ENCODE data around the gene ADRM1.

The ADRM1 gene, protein sequence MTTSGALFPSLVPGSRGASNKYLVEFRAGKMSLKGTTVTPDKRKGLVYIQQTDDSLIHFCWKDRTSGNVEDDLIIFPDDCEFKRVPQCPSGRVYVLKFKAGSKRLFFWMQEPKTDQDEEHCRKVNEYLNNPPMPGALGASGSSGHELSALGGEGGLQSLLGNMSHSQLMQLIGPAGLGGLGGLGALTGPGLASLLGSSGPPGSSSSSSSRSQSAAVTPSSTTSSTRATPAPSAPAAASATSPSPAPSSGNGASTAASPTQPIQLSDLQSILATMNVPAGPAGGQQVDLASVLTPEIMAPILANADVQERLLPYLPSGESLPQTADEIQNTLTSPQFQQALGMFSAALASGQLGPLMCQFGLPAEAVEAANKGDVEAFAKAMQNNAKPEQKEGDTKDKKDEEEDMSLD

DNA sequence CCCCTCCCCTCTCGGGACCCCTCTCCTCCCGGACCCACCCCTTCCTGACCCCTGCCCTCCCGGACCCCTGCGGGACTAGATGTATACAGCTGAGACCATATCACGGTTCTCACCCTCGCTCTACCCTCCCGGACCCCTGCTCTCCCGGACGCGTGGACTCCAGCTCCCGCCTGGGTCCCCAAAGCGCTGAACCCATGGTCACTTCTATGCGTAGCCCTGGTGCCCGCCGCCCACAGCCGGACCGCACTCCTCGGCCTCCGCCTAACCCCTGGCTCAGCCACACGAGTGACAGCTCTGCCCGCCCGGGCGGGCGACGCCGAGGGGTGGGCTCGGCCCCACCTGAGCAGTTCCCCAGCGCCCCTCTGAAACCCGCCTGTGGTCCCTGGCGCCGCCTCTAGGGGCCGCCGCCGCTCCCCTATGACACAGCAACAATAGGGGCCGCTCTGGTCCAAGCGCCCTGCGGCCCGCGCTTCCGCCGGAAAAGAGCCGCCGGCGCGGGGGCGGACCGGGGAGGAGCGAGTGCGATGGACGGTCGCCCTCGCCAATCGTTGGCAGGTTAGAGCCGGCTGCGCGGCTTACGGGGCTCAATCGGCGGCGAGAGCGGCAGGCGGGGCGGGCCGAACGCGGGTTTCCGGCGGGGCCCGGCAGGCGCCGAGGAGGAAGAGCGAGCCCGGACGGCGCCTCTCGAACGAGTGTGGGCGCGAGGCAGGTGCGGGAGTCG, at the start of gene ADRM1:
TSS of gene ADRM1 (plus strand) at position 657 of the 721 bp plus-strand sequence. CDS start 572 bp downstream, outside the sequence.
- DNase-seq (ENCODE audit: low read depth), result peak; percentile 94

DNA sequence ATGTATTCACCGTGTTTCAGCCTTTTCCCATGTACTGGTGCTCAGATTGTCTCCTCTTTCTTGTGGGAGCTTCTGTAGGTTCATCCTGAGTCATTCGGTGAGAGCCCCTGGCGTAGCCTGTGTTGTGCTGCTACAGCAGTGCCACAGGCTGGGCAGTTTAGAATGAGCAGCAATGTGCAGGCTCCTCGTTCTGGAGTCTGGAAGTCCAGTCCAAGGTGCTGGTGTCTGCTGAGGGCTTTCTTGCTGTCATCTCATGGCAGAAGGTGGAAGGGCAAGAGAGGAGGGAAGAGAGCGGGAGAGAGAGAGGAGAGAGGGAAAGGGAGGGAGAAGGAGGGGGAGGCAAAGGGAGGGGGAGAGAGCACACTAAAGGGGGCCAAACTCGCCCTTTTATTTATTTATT, 49.4 kb upstream of the ADRM1 start:
- no peak for DNase-seq (ENCODE audit: low read depth)

DNA sequence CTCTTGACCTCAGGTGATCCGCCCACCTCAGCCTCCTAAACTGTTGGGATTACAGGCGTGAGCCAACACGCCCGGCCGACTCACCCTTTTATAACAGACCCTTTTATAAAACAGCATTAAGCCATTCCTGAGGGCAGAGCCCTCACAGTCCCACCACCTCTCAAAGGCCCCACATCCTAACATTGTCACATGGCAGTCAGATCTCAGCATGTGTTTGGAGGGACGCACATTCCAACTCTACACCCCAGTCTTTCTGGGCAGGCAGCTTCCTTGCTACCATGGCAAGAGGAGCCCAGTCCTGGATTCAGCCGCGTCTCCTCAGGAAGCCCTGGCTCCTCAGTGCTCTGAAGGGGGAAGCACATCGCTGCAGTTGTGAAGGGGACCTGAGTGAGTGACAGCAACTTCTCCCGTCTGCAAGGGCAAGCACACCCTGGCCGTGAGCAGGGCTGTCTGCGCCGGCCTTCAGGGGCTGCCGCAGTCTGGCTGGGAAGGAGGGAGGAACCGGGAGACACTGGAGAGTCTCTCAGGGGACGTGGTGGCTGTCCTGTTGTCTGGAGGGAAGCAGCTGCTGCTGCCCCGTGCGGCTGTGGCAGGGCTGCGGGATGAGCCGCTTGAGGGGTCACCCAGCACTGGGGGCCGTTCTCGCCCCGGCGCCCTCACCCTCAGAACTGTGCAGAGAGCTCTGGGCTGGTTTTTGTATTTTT, 48.6 kb upstream of the ADRM1 start:
- DNase-seq (ENCODE audit: low read depth), result no peak

DNA sequence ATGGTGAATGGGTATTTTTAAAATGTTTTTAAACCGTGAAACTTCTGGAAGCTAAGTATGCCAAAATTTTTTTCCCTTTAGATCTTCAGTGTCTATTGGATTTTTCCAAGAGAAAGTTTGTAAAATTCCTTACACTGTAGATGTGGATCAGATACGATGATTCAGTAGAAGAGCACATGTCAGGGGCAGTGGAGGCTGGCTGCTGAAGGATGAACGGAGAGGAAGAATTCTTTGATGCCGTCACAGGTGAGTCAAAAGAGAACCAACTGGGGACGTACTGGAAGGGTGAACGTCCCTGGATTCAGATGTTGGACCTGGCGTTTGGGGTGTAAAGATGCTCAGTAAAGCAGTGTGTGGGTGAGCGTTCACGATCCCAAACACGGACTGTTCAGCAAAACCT, 46.8 kb upstream of the ADRM1 start:
- no peak for DNase-seq (ENCODE audit: low read depth)

DNA sequence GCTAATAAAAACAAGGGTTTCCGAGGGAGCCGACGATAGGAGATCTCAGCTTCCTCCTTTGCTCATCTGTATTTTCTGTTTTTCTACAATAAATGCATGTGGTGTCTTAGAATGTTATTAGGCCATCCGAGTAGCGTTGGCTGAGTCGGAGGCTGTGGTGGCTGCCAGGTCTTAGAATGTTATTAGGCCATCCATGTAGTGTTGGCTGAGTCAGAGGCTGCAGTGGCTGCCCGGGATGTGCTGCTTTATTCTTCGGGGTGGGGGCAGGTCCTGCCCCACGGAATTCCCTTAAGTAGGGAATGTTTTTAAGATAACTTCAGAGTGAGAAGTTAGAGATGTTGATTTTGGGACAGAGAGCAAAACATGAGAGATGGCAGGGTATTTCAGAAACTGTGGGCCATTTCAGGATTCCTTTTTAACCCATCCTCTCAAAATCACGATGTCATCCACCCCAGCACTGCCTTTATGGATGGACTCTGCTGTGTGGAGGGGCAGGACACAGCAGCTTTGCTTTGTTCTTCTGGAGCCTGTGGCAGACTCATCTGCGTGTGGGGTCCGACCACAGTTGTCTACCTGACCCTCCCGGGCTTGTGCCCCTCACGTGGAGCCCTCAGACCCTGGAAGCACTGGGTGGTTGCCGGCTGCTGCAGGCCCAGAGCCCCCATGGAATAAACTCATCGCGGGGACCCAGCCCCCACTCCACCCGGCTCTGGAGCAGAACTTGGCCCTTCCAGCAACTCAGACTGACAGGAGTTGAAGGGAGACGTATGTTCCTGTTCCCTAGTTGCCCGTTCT, 44.1 kb upstream of the ADRM1 start:
- no peak for DNase-seq (ENCODE audit: low read depth)

DNA sequence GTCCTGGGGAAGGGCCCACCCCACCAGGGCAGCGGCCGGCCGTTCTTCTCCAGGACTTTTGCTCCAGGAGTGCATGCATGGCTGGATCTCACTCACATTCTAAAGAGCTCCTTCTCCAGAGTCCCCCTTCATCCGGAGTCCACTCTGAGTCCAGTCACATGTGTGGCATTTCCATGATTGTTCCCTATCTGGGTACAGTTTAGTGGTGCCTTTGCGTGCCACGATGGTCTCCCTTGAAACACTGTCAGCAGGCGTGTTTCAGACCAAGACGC, 43.6 kb upstream of the ADRM1 start:
- no peak for DNase-seq (ENCODE audit: low read depth)

DNA sequence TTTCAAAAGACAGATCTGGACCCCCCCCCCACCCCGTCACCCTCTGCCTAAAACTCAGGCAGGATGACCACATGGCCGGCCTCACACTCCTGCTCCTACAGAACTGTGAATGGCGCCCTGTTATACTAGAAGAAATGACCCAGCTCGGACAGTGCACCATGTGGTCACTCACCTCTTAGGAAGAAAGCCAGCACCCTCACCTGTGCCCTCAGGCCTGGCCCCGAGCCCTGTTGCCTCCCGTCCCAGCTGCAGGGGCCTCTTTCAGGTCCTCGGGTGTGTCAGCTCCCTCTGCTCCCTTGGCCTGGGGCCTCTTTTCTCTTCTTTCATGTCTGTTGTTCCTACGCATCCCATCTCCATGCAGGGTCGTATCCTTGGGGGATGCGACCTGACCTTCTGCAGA, 40.7 kb upstream of the ADRM1 start:
- no peak for DNase-seq (ENCODE audit: low read depth)

DNA sequence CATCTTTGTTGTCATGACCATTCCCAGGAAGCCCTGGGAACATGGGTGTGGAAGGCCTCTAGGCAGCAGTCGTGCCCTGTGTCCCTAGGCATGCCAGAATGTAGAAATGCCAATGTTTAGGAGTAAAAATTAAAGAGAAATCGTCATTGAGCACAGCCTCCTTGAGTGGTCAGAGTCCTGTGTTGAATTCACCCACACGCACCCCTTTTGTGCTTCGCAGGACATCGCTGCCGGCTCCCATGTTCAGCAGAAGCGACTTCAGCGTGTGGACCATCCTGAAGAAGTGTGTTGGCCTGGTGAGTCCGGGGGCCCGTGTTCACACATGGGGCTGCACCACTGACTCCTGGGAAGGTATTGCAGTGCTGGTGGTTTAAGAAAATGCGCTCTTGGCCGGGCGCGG, 39.4 kb upstream of the ADRM1 start:
- no peak for DNase-seq (ENCODE audit: low read depth)

DNA sequence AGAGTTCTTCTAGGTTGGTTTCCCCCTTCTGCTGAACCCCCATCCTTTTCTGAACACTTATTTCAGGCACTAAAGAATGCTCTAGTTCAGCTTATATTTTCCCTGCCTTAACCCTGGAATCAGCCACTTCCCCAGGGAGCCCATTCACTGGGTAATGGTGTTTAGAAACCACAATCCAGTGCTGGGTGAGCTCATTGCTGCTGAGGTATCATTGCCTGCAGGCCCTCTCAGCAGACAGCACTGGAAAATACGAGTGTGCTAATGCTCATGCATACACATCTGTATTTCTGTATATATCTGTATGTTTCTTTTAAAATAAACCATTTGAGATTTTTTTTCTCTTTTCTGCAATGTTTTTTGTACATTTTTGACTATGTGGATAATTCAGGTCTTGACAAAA, 37.4 kb upstream of the ADRM1 start:
- DNase-seq (ENCODE audit: low read depth), result no peak

DNA sequence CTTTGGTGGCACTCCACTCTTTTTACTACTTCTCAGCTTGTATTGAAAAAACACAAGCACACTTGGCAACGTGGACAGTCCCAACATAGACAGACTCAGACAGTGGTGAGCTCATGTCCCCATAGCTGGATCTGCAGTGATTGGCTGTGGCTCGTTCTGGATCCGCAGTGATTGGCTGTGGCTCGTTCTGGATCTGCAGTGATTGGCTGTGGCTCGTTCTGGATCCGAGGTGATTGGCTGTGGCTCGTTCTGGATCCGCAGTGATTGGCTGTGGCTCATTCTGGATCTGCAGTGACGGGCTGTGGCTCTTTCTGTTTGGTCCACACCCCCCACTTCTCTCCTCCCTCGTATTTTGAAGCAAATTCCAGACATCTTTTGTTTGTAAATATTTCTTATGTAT, 36.5 kb upstream of the ADRM1 start:
- DNase-seq (ENCODE audit: low read depth), result no peak

DNA sequence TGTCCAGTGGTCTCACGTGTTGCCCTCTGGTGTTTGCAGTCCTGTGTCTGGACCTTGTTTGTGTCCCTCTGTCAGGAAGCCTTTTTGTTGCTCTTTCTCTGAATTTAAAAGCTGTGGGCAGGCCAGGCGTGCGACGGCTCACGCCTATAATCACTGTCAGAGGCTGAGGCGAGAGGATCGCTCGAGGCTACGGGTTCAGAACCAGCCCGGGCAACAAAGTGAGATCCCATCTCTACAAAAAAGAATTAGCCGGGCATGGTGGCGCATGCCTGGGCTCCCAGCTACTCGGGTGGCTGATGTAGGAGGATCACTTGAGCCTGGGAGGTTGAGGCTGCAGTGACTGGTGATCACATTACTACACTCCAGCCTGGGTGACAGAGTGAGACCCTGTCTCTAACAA, 35.9 kb upstream of the ADRM1 start:
- no peak for DNase-seq (ENCODE audit: low read depth)

DNA sequence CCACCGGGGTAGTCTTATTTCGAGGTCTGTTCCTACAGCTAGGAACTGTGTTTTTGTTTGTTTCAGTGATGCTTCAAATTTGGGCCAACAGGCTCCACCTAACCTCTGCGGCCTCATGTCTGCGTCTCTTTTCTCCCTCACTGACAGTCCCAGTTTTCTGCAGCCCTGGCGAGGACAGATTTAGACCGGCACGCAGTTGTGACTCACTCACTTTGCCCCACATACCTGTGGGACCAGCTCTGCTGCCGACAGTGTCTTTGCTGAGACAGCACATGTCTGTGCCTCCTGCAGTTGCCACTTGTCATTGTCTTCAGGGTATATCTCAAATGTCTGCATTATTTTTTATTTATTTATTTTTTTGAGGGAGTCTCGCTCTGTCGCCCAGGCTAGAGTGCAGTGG, 35.3 kb upstream of the ADRM1 start:
- DNase-seq (ENCODE audit: low read depth), result no peak

DNA sequence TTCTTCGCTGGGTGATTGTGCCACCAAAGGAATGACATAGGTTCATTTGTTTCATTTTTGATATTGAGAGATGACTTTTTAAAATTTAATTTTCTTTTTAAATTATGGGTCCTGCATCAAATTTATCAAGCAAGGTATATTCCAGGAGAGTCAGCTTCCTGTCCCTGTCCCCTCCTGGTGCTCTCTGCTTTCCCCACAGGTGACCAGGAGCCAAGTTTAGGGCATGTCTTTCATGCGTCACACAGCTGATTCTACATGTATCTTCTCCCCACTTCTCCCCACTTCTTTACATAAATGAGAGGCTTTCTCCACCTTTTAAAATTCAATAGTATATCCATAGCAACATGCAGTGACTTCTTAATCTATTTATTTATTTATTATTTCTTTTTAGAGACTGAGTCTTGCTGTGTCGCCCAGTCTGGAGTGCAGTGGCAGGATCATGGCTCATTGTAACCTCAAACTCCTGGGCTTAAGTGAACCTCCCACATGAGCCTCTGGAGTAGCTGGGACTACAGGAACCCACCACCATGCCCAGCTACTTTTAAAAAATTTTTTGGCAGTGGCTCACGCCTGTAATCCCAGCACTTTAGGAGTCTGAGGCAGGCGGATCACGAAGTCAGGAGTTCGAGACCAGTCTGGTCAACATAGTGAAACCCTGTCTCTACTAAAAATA, 34.4 kb upstream of the ADRM1 start:
- no peak for DNase-seq (ENCODE audit: low read depth)

DNA sequence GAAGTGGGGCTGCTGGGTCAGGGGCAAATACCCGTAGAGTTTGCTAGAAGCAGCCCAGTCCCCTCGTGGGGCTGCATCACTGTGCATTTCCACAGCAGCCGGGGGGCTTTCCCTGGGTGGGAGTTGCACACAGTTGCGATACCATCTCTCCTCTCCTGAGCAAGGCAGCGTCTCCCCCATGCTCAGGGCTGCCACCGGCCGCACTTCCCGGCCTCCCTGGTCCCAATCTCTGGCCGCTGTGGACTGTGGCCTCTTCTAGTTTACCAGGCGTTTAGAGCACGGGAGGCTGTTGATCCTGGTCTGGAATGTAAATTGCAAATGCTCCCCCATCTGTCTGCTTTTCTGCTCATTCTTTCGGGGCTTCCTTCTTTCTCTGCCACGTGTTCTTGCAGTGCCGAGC, 33.4 kb upstream of the ADRM1 start:
- DNase-seq (ENCODE audit: low read depth), result no peak

DNA sequence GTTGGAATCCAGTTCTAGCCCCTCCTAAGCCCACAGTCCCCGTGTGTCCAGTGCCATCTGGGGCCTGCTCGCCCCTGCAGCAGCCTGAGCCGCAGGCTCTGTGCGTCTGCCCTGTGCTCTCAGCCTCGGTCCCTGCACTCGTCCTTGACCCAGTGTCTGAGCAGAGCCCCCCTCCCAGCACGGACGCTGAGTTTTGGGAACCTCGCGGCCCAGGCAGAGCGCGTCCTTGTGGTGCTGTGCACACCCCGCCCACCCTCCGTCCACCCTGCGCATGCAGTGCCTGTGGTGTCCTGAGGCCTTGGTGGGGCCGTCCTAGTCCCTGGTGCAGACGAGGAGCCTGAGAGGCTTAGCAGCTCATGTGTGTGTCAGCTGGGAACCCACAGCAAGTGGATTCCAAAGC, 32.9 kb upstream of the ADRM1 start:
- no peak for DNase-seq (ENCODE audit: low read depth)

DNA sequence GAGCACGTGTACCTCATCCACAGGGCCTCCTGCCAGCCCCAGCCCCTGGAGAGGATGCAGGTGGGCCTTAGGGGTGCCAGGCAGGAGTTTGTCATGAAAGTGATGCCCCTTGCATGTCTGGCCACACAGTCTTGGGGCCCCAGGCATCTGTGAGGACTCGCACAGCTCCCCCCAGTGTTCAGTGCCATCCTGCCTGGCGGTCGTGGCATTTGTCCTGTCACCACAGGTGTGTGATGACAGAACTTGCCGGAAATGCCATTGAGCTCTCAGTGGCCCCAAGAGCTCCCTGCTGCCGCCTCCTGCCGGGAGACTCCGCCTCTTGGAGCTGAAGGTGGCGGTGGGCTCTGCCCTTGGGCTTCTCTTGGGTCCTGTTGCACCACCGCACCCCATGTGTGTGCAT, 30.6 kb upstream of the ADRM1 start:
- DNase-seq (ENCODE audit: low read depth), result no peak

DNA sequence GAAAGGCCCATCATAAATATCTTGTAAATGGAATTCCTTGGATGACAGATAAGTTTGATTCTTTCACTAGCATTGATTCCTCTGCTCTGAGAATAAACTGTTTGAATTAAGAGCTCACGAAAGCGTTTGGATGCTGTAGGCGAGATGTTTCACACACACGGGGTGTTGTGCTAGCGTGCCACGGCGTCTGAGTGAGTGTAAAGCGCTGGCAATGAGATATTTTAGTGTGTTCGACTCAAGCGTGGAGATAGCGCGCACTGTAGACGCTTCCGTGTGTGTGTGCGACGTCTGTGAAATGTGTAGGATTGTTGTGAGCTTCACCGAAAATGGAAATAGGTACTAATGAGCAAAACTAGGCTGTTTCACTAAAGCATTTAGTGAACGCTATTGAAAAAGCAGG, 29.4 kb upstream of the ADRM1 start:
- DNase-seq (ENCODE audit: low read depth), result no peak

DNA sequence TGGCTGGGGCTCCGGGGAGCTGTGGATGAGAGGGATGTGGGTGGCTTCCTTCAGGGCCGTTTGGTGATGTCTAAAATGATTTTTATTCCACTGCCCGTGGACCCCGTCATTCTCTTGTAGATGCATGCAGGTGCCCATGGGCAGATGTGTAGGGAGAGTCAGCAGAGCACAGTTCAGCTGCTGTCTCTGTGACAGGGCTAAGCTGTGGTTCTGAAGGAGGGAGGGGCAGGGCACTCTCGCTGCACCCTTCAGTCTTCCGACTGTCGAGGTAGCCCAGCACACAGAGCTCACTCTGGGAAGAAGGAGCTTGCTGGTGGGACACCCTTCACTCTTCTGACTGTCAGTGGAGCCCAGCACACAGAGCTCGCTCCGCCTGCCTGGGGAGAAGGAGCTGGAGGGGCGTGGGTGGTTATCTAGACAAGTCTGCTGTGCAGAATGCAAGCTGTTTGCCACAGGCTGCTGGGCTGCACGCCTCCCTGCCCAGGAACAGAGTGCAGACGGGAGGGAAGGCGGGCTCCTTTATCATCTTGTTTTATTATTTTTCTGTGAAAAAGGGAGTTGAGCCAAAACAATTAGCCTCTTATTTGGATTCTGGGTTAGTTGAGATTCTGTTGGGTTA, 28.4 kb upstream of the ADRM1 start:
- no peak for DNase-seq (ENCODE audit: low read depth)

DNA sequence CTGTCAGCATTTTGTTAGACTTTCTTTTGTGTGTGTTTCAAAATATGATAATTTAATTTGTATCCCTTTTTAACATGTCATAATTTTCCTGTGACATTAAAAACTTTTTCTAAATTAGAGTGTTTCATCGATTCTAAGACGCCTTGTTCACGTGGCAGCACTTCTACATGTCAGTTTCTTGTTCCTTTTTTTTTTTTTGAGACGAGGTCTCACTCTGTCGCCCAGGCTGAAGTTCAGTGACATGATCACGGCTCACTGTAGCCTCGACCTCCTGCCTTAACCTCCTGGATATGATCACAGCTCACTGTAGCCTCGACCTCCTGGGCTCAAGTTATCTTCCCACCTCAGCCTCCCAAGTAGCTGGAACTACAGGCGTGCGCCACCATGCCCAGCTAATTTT, 27.6 kb upstream of the ADRM1 start:
- DNase-seq (ENCODE audit: low read depth), result no peak

DNA sequence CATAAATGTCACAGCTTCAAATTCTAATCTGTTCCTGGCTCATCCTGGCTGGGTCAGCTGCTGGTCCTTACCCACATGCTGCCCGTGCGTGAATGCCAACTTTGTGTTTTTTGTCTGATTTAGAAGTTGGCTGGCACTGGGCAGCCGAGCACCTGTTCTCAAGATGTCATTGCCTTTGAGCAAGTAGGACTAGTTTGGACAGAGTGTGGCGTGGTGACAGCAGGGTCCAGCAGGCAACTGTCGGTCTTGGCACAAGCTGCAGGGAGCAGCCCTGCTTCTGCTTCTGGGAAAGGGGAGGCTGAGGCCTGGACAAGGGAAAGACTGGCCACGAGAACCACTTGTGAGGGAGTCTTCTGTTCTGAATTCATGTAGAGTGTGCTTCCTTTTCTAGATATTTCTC, 26.4 kb upstream of the ADRM1 start:
- DNase-seq (ENCODE audit: low read depth), result no peak

DNA sequence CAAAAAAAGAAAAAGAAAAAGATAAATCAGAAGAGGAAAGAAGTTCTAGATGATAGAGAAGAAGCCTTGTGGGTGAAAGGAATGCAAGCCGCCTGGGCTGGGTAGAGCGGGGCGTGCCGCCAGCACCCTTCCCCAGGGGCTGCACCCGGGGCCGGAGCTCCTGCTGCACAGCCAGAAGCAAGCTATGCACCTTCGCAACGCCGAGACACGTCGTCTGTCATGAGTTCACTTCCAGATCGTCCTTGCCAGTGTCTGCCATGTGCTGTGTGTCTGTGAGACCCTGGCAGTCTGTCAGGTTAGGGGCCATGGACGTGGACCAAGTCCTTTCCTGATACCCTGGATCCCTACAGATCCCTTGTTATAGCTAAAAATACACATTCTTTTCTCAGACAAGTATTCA, 25.5 kb upstream of the ADRM1 start:
- DNase-seq (ENCODE audit: low read depth), result no peak

DNA sequence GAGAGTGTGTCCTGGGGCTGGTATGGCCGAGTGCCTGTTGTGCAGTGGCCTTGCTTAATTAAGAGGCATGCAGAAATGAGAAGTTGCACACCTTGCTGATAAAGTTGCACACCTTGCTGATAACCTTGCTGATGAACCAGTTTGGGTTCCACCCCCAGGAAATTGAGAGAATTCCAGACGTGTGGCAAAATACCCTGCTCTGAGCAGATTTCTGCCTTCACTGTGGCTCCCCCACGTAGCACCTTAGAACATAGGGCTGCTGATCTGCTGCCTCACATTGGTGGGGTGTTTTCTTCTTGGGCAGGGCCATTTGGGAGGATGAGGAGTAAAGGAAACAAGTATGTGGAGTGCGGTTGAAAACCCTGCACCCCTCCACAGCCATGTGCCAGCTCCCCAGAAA, 22.5 kb upstream of the ADRM1 start:
- DNase-seq (ENCODE audit: low read depth), result no peak

Data from activated gamma-delta T cell treated with anti-CD3 and anti-CD28 coated beads, Interleukin-2, amount 50 U/mL, for 16 hours (primary cell).